Mesothelial cell of epicardium (in vitro differentiated cells): ENCODE measurements around the gene SYTL1. TPM values are rescaled to one million over a fixed set of nuclear protein-coding genes. Genes with fewer than 3 reads are reported as not detected.

Experiments
- DNase-seq, 2 experiments: peaks; one replicate each; pipeline ENCODE4 v3.0.0; 2021; ENCODE audit warnings: low spot score in 2 of 2; ENCODE audit not compliant: unreplicated experiment in 2 of 2
- H3K27ac Mint-ChIP-seq: 2 replicates; pipeline ENCODE4 v1.8.0; 2021; ENCODE audit warnings: mixed read lengths
- H3K27me3 Mint-ChIP-seq: 2 replicates; pipeline ENCODE4 v1.8.0; 2021; ENCODE audit warnings: low read depth, mixed read lengths
- H3K36me3 Mint-ChIP-seq: 2 replicates; pipeline ENCODE4 v1.8.0; 2021; ENCODE audit warnings: mixed read lengths
- H3K4me1 Mint-ChIP-seq: 2 replicates; pipeline ENCODE4 v1.8.0; 2021; ENCODE audit warnings: mixed read lengths
- H3K4me3 Mint-ChIP-seq: 2 replicates; pipeline ENCODE4 v1.8.0; 2021; ENCODE audit warnings: mild to moderate bottlenecking, moderate library complexity, mixed read lengths
- H3K9me3 Mint-ChIP-seq: 2 replicates; pipeline ENCODE4 v1.8.0; 2021; ENCODE audit warnings: mixed read lengths
- total RNA-seq: library from RNA; stranded (reverse); gene quantifications from 3 replicates; pipeline ENCODE4 v1.2.1, GENCODE V29; 2021
- TF ChIP-seq, protein P1 (sequence below): fragments of 200-600 bp; sonication (generic); IDR thresholded peaks from one replicate; pipeline ENCODE4 v1.5.0; 2021; ENCODE audit warnings: antibody characterized with exemption; ENCODE audit not compliant: unreplicated experiment

SYTL1 gene
- total RNA-seq, 1 donor from 2014 or later: 42.8 TPM

DNA sequence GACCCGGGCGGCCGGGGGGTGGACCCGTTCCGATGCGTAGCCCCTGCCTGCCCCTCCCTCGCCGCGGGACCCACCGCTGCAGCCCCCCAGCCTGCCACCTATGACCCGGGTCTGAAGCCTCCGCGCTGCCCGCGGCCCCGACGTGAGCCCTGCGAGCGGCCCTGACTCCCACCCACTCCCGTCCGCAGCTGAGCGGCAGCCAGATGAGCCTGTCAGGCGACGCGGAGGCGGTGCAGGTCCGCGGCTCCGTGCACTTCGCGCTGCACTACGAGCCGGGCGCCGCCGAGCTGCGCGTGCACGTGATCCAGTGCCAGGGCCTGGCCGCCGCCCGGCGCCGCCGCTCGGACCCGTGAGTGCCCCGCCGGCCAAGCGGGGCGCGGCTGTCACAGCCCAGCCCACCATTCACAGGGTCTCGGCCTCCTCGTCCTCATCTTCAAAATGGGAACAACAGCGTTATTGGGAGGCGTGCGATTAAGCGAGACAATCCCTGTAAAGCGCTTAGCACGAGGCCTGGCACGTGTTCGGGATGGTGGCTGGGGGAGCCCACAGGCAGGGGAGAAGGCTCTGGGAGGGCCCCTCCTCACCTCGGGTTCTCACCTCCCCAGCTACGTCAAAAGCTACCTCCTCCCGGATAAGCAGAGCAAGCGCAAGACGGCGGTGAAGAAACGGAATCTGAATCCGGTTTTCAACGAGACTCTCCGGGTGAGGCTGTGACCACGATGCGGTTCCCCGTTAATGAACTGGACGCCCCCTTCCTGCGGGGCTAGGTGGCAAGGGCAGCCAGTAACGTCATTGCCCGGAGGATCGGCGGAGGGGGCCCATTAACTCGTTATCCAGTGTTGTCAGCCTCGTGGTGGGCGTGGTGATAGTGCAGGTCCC lies 8.2 kb downstream of the SYTL1 start:
- Mint-ChIP-seq H3K36me3 (peaks cover 5% of the 10 kb centered on the region), H3K27ac (no peak overlapping the region), H3K27me3 (peaks cover 7% of the 10 kb centered on the region), H3K4me1 (peaks cover 15% of the 10 kb centered on the region), H3K9me3 (no peaks in the 10 kb centered on the region), H3K4me3 (peak overlapping the region; percentile 57)
- TF ChIP-seq, protein P1, sequence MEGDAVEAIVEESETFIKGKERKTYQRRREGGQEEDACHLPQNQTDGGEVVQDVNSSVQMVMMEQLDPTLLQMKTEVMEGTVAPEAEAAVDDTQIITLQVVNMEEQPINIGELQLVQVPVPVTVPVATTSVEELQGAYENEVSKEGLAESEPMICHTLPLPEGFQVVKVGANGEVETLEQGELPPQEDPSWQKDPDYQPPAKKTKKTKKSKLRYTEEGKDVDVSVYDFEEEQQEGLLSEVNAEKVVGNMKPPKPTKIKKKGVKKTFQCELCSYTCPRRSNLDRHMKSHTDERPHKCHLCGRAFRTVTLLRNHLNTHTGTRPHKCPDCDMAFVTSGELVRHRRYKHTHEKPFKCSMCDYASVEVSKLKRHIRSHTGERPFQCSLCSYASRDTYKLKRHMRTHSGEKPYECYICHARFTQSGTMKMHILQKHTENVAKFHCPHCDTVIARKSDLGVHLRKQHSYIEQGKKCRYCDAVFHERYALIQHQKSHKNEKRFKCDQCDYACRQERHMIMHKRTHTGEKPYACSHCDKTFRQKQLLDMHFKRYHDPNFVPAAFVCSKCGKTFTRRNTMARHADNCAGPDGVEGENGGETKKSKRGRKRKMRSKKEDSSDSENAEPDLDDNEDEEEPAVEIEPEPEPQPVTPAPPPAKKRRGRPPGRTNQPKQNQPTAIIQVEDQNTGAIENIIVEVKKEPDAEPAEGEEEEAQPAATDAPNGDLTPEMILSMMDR: no peak
- peak; percentile 57 to 76 for DNase-seq

DNA sequence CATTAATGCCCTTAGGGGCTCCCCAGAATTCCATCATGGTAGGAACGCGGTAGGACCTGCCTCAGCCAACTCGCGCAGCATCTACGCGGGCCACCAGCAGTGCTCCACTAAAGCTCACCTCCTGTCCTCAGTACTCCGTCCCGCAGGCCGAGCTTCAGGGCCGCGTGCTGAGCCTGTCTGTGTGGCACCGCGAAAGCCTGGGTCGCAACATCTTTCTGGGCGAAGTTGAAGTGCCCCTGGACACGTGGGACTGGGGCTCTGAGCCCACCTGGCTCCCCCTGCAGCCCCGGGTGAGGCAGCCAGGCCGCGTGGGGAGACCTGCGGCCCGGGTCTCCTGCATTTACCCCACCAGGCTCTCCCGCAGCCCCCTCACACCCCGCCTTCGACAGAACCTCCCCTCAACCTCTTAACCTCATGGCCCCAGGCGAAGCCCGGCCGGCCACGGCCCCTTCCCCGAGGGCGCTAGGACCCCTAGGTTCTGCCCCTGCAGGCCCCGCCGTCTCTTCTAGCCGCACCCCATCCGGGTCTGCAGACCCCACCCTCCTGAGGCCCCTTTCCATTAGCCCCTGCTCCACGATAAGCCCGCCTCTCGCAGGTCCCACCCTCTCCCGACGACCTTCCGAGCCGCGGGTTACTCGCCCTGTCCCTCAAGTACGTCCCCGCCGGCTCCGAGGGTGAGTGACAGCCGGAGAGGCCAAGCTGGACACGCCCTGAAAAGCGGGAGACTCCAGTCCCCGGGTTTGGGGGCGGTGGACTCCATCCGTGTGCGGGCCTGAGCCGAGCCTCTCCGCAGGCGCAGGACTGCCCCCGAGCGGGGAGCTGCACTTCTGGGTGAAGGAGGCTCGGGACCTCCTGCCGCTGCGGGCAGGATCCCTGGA lies 9.1 kb downstream of the SYTL1 start:
- peaks cover 7% of the 10 kb centered on the region for H3K27me3 Mint-ChIP-seq
- peak overlapping the region; percentile 63 for H3K4me3 Mint-ChIP-seq
- TF ChIP-seq, protein P1: no peak
- DNase-seq: no peak
- H3K36me3 Mint-ChIP-seq: peaks cover 5% of the 10 kb centered on the region
- H3K9me3 Mint-ChIP-seq: no peaks in the 10 kb centered on the region
- H3K27ac Mint-ChIP-seq: peak overlapping the region; percentile 21
- peaks cover 15% of the 10 kb centered on the region for H3K4me1 Mint-ChIP-seq

DNA sequence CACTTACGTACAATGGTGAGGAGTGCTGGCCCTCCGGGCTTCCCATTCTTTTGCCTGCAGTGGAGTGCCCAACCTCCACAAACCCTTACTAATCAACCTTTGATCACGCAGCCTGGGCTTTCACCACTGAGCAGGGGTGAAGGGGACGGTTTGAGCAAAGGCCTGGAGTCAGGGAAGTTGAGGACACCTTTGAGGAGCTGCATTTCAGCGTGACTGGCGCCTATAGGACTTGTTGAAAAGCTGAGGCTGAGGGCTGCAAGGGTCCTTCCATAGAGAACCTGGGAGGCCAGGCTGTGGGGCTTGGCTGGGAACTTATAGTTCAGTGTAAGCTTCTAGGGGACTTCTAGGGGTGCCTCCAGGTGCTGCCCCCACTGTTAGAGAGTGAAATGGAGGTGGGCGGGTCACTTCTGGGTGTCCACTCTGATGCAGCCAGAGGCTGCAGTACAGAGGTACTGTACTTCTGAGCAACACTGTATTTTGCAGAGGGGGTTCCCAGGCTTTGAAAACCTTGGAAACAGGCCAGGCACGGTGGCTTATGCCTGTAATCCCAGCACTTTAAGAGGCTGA lies 9.8 kb downstream of the SYTL1 start:
- Mint-ChIP-seq H3K9me3 (no peaks in the 10 kb centered on the region), H3K4me1 (peaks cover 15% of the 10 kb centered on the region), H3K27me3 (peaks cover 7% of the 10 kb centered on the region), H3K4me3 (peak overlapping the region; percentile 63), H3K27ac (peak overlapping the region; percentile 39), H3K36me3 (peaks cover 2% of the 10 kb centered on the region)
- DNase-seq: no peak
- TF ChIP-seq, protein P1: no peak

DNA sequence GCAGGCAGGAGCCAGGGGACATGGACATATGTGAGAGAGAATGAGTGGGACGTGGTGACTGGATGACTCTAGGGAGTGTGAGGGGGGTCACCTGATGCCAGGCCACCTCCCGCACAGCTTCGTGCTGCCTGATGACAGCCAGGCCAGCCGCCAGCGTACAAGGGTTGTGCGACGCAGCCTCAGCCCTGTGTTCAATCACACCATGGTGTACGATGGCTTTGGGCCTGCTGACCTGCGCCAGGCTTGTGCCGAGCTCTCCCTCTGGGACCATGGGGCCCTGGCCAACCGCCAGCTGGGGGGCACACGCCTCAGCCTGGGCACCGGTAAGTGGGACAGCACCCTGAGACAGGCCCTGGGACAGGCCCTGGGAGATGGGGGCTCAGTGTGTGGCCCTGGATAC lies 11.3 kb downstream of the SYTL1 start:
- no peaks in the 10 kb centered on the region for H3K9me3 Mint-ChIP-seq
- H3K4me1 Mint-ChIP-seq: peaks cover 15% of the 10 kb centered on the region
- H3K27me3 Mint-ChIP-seq: peaks cover 14% of the 10 kb centered on the region
- no peak overlapping the region for H3K27ac Mint-ChIP-seq
- no peak for DNase-seq
- no peak overlapping the region for H3K4me3 Mint-ChIP-seq
- TF ChIP-seq, protein P1: no peak
- H3K36me3 Mint-ChIP-seq: no peaks in the 10 kb centered on the region

DNA sequence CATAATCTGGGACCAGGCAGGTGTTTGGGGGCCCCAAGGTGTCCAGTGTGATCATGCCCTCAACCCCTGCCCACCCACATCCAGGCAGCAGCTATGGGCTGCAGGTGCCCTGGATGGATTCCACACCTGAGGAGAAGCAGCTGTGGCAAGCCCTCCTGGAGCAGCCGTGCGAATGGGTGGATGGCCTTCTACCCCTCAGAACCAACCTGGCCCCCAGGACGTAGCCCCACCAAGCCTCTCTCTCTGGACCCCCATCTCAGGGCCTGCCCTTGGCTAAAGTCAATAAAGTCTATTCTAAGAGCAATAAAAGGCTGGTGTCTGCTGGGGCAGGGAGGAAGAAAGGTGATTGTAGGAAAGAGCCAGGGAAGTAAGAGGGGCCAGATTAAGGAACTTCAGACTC lies 11.8 kb downstream of the SYTL1 start:
- no peak for DNase-seq
- Mint-ChIP-seq H3K4me1 (peaks cover 15% of the 10 kb centered on the region), H3K9me3 (no peaks in the 10 kb centered on the region), H3K36me3 (no peaks in the 10 kb centered on the region), H3K4me3 (no peak overlapping the region), H3K27ac (no peak overlapping the region), H3K27me3 (peaks cover 18% of the 10 kb centered on the region)
- TF ChIP-seq, protein P1: no peak
